ENCODE data around the gene ADH7. TPM values are rescaled to one million over a fixed set of nuclear protein-coding genes. Genes with fewer than 3 reads are reported as not detected.

ADH7 gene
- total and polyA plus RNA-seq, 2 experiments from 2014 or later = not detected

- TF ChIP-seq REST (IDR thresholded peaks at IDR 0.05; ENCODE audit: unreplicated experiment) (no peak), EZH2 (IDR thresholded peaks at IDR 0.05; ENCODE audit: low read depth, unreplicated experiment) (no peak), ZNF462 (CRISPR knock-in tag; IDR thresholded peaks at IDR 0.05) (no peak)
Measured at GRCh38 chr4:99438405-99438780, 3.3 kb upstream of the ADH7 start (continued).

DNA sequence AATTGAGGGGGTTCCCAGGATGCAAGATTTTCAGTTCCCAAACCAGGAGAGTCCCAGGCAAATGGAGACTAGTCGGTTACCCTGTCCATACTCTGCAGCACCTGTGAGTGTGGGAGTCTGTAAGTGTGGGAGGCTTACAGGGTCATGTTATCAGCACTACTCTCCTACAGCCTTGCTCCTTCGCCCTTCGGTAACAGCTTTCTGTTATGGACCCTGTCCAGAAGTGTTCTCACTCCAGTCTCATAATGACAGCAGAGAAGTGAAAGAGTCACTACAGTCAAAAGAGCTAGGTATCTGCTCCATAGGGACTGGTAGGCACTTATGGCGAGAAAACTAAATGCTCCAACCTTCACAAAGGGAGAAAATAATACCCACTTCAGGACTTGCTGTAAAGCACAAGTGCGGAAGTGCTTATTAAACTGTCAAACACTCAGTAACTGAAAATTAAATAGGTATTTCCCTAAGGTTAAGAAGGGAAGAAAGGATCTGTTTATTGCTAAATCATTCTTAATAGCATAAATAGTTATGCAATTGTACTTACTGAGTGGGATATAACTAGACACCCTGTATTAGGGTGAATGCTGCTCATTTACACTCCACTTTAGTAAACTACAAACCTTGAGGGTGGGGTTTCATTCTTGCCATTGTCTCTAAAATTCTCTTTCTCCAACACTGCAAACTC lies 2.7 kb upstream of the ADH7 start:
- no peaks in the 10 kb centered on the region for H3K79me2 ChIP-seq (replicated peaks; ENCODE audit: insufficient read depth)
- H3K36me3 ChIP-seq (ENCODE audit: insufficient read depth) = no peaks in the 10 kb centered on the region
- H3K27ac ChIP-seq (ENCODE audit: low read depth) = no peak overlapping the region
- Mint-ChIP-seq H3K36me3 (ENCODE audit: low read depth) (no peaks in the 10 kb centered on the region), H3K9me3 (no peaks in the 10 kb centered on the region), H3K27ac (no peak overlapping the region), H3K4me1 (no peaks in the 10 kb centered on the region), H3K4me3 (no peak overlapping the region), H3K27me3 (ENCODE audit: insufficient read depth, low read depth, poor library complexity) (no peaks in the 10 kb centered on the region)
- no peaks in the 10 kb centered on the region for H3F3A ChIP-seq (replicated peaks; ENCODE audit: low read depth)
- no peaks in the 10 kb centered on the region for H3K4me1 ChIP-seq (ENCODE audit: insufficient read depth)
- no peaks in the 10 kb centered on the region for H3K27me3 ChIP-seq (ENCODE audit: insufficient read depth)
- no peak overlapping the region for H3K4me3 ChIP-seq
- no peak overlapping the region for H3K4me2 ChIP-seq
- no peaks in the 10 kb centered on the region for H3K9me2 ChIP-seq (ENCODE audit: insufficient read depth)
- H4K20me1 ChIP-seq (replicated peaks; ENCODE audit: insufficient read depth) = no peaks in the 10 kb centered on the region
- ATAC-seq (no peak), DNase-seq (ENCODE audit: low spot score) (no peak)
- H2AFZ ChIP-seq = no peak overlapping the region
- TF ChIP-seq CREB1 (CRISPR knock-in tag; IDR thresholded peaks at IDR 0.05; ENCODE audit: low read depth) = no peak
- TF ChIP-seq, protein P1, sequence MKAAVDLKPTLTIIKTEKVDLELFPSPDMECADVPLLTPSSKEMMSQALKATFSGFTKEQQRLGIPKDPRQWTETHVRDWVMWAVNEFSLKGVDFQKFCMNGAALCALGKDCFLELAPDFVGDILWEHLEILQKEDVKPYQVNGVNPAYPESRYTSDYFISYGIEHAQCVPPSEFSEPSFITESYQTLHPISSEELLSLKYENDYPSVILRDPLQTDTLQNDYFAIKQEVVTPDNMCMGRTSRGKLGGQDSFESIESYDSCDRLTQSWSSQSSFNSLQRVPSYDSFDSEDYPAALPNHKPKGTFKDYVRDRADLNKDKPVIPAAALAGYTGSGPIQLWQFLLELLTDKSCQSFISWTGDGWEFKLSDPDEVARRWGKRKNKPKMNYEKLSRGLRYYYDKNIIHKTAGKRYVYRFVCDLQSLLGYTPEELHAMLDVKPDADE (IDR thresholded peaks at IDR 0.05) = no peak
